Umbilical cord (tissue), 2 donors: Measurements from ENCODE around the gene URB2. TPM values are rescaled to one million over a fixed set of nuclear protein-coding genes. Genes with fewer than 3 reads are reported as not detected.
"Not testable (repeated sequence)": the region's sequence is repeated elsewhere in the genome, so short reads cannot be mapped to it uniquely, and the experiment has no call there.

Source experiments
- DNase-seq: peaks from one replicate; pipeline ENCODE4 v3.0.0-alpha.2; 2015; ENCODE audit warnings: low spot score
- total RNA-seq: library from RNA; depleted of rRNA; stranded (reverse); fragments of >200 nt; gene quantifications from one replicate; pipeline ENCODE4 v1.2.3, GENCODE V29; 2014; ENCODE audit warnings: low replicate concordance; ENCODE audit not compliant: insufficient read depth

URB2 gene
- total RNA-seq, 1 donor from 2014 or later, result 8.7 TPM

DNA sequence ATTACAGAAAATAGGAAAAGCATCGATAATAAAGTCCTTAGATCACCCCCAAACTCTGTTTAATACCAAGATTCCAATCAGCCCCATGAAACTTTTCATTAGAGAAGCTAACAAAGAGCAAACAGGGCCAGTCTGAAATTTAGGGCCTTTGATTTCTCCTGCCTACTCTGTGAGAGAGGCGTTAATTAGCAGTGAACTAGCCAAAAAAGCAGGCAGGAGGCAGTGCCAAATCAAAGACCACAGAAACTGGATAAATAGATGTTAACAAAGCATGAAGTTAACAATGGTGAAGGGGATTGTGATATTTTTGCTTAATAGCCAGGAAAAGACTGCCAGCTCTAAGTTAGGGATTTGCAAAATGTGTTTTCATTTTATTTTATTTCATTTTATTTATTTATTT is 11.3 kb upstream of the URB2 start:
- no peak for DNase-seq

- DNase-seq, result no peak
Measured at GRCh38 chr1:229617351-229618100, 8.5 kb upstream of the URB2 start.

- DNase-seq, result no peak
Measured at GRCh38 chr1:229619002-229619401, 7.0 kb upstream of the URB2 start.

- no peak for DNase-seq
Measured at GRCh38 chr1:229619614-229620013, 6.4 kb upstream of the URB2 start.

- no peak for DNase-seq
Measured at GRCh38 chr1:229620876-229621275, 5.2 kb upstream of the URB2 start.

- no peak for DNase-seq
Measured at GRCh38 chr1:229621663-229622062, 4.4 kb upstream of the URB2 start.

GRCh38 chr1:229622641-229623120 is 3.4 kb upstream of the URB2 start:
- not testable (repeated sequence) for DNase-seq

GRCh38 chr1:229623225-229623624 is 2.8 kb upstream of the URB2 start:
- DNase-seq, result no peak

DNA sequence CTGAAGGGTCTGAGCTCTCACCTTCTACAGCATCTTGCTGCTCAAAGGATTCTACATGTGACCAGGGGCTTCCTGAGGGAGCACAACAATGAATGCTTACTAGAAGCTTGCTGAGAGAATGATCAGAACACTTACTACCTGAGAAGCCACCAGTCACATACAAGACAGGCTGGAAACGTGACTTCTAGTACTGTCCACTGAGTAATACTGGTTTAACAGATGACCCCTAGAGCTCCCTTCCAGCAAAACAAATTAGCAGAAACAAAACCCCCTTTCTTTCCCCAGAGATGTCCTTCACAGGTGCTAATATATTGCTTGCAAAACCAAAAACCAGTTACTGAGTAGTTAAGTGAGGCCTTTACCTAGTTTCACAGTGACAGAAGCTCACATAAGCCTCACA is 2.2 kb upstream of the URB2 start:
- DNase-seq, result no peak

DNA sequence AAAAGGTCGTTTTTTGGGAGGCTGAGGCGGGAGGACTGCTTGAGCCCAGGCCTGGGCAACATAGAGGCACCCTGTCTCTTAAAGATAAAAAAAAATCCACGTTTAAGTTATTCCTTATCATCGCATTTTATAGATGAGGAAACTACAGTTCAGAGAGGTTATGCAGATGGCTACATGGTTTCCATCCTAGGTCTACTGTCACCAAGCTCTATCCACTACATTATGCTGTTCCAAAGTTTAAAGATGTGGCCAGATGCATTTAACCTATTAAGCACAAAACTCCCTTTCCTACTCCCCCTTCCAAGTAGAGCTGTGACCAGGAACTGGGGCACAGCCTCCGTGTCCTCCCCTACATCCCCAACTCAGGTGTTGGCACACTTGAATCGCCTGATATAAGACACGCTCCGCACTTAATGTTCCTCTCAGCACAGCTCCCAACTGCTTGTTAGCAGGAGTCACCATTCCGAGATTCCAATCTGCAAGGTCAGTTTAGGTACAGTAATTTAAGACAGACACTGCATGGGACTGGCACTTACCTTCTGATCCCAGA is 1.5 kb upstream of the URB2 start:
- peak; percentile 30 for DNase-seq

GRCh38 chr1:229625071-229625914 is 754 bp upstream of the URB2 start:
- no peak for DNase-seq

DNA sequence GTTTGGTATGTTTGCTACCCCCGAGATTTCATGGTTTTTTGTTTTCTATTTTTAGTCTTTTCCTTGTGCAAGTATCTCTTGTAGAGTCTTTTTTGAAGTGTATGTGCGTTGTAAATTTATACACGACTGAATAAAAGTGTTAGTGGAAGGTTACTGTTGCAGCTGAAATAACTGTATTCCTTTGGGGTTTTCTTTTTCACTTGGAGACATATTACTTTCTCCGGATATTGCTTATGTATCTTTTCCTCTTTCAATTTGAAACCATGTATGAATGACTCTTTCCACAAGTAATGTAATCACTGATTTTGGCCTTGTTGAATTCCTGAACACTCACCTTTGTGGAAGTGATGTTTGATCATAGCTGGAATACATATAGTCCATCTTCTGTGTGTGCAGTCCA is 956 bp downstream of the URB2 start:
- no peak for DNase-seq

GRCh38 chr1:229629261-229629660 is 3.2 kb downstream of the URB2 start:
- no peak for DNase-seq

- DNase-seq, result no peak
Measured at GRCh38 chr1:229631148-229631547, 5.1 kb downstream of the URB2 start.

DNA sequence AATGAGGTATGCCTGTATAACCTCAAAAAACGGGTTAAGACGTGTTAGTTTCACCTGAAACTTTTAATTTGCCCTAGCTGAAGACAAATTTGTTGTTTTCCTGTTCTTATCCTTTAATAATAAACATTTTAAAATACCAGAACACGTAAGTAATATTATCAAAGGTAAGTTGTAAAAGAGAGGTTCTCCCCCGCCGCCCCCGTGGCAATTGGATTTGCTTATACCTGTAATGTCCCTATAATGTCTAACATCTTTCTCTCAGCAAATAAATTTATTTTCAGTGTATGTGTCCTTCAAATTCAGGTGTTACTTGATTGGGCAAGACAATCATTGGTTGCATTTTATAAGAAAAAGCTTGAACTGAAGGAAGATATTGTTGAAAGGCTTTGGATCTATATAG is 5.9 kb downstream of the URB2 start:
- no peak for DNase-seq

GRCh38 chr1:229636042-229636441 is 10.0 kb downstream of the URB2 start:
- DNase-seq, result no peak

- no peak for DNase-seq
Measured at GRCh38 chr1:229637746-229638145, 11.7 kb downstream of the URB2 start.

- no peak for DNase-seq
Measured at GRCh38 chr1:229640455-229640854, 14.4 kb downstream of the URB2 start.

- DNase-seq, result no peak
Measured at GRCh38 chr1:229641306-229641705, 15.3 kb downstream of the URB2 start.

DNA sequence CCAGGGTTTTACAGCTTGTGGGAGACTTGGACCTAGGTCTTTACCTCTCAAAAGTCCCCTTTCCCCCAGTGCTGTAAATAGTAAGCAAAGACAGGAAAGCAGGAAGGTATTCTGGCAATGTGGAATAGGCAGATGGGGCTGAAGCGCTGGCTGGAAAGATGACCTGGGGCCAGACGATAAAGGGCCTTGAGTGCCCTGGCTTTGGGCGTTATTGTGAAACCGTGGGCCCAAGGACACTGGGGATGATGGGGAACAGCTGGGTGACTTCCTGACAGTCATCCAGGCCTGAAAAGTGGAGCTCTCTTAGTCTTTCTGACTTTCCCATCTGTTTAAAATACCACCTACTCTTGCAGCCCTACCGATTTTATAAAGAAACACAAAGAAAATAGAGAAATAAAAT is 16.3 kb downstream of the URB2 start:
- no peak for DNase-seq

GRCh38 chr1:229642970-229643369 is 16.9 kb downstream of the URB2 start:
- DNase-seq, result no peak

GRCh38 chr1:229643996-229644745 is 18.1 kb downstream of the URB2 start:
- no peak for DNase-seq
